ENCODE data around the gene SYT2. TPM values are rescaled to one million over a fixed set of nuclear protein-coding genes. Genes with fewer than 3 reads are reported as not detected.
A peak's percentile ranks its signal among the peaks of the same experiment; 100 is the strongest.
"Not testable (repeated sequence)": the region's sequence is repeated elsewhere in the genome, so short reads cannot be mapped to it uniquely, and the experiment has no call there.

The SYT2 gene
- total RNA-seq, 4 donors from 2014 or later = 0.11 to 0.19 TPM; not detected in 2

DNA sequence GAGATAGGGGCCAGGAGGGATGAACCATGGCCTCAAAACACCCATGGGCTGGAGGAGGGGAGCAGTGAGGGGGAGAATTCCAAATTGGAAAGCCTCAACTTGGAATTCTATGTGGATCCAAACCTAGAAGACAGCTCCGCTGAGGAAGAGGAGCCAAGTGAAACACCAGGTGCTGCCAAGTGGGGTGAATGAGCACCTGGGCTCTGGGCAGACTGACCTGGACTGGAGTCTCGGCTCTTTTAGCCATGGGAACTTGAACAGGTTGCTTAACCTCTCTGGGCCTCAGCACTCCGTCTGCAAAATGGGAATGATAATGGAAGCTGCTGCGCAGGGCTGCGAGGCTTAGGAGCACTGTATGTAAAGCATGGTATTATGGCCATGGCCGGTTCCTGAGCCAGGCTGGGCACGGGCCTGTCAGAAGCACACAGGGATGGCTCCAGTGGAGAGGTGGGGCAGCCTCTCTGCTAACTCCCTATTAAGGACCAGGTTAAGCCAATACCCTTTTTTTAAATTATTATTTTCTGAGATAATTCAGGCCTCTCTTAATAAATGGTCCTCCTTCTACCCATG is 81.5 kb downstream of the SYT2 start:
- no peaks in the 10 kb centered on the region for H3K9me3 ChIP-seq
- no peak for DNase-seq (ENCODE audit: extremely low spot score)
- H3K4me3 ChIP-seq = no peak overlapping the region
- H3K27ac ChIP-seq (replicated peaks in 1 of 4) = no peak overlapping the region
- TF ChIP-seq EP300 (IDR thresholded peaks at IDR 0.05) = no peak
- TF ChIP-seq POLR2A (IDR thresholded peaks at IDR 0.05; ENCODE audit: low read depth) = no peak
- TF ChIP-seq, protein P1, sequence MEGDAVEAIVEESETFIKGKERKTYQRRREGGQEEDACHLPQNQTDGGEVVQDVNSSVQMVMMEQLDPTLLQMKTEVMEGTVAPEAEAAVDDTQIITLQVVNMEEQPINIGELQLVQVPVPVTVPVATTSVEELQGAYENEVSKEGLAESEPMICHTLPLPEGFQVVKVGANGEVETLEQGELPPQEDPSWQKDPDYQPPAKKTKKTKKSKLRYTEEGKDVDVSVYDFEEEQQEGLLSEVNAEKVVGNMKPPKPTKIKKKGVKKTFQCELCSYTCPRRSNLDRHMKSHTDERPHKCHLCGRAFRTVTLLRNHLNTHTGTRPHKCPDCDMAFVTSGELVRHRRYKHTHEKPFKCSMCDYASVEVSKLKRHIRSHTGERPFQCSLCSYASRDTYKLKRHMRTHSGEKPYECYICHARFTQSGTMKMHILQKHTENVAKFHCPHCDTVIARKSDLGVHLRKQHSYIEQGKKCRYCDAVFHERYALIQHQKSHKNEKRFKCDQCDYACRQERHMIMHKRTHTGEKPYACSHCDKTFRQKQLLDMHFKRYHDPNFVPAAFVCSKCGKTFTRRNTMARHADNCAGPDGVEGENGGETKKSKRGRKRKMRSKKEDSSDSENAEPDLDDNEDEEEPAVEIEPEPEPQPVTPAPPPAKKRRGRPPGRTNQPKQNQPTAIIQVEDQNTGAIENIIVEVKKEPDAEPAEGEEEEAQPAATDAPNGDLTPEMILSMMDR (IDR thresholded peaks at IDR 0.05) = no peak
- no peak for TF ChIP-seq POLR2AphosphoS5 (IDR thresholded peaks at IDR 0.05)
- intact Hi-C loops (cut with DNase I) = loop anchor here (10.0 kb wide), 1 partner anchor 284 kb away; the partner anchor contains the start of genes PPP1R12B and UBE2T
- H3K36me3 ChIP-seq = no peaks in the 10 kb centered on the region
- 87% methylated on average over 5 of the region's 7 CpGs for WGBS
- peaks cover 0 to 35% (median 4%) of the 10 kb centered on the region in 4 donors for H3K27me3 ChIP-seq
- peaks cover 7 to 12% (median 10%) of the 10 kb centered on the region in 4 donors for H3K4me1 ChIP-seq

- Histone ChIP-seq H3K27ac (replicated peaks in 1 of 4) (no peak overlapping the region), H3K4me3 (no peak overlapping the region), H3K9me3 (no peaks in the 10 kb centered on the region), H3K27me3 (peaks cover 0 to 35% (median 4%) of the 10 kb centered on the region in 4 donors), H3K4me1 (peaks cover 15 to 18% (median 17%) of the 10 kb centered on the region in 4 donors), H3K36me3 (no peaks in the 10 kb centered on the region)
- TF ChIP-seq POLR2A (IDR thresholded peaks at IDR 0.05; ENCODE audit: low read depth) (no peak), EP300 (IDR thresholded peaks at IDR 0.05) (no peak), POLR2AphosphoS5 (IDR thresholded peaks at IDR 0.05) (no peak)
- TF ChIP-seq, protein P1 (IDR thresholded peaks at IDR 0.05) = no peak
- intact Hi-C loops (cut with DNase I) = loop anchor here (10.0 kb wide), 1 partner anchor 283 kb away; the partner anchor contains the start of genes PPP1R12B and UBE2T
- no peak for DNase-seq (ENCODE audit: extremely low spot score)
- WGBS = 82% methylated on average over 11 of the region's 13 CpGs
Observed at GRCh38 chr1:202627841-202628565, 82.3 kb downstream of the SYT2 start.

DNA sequence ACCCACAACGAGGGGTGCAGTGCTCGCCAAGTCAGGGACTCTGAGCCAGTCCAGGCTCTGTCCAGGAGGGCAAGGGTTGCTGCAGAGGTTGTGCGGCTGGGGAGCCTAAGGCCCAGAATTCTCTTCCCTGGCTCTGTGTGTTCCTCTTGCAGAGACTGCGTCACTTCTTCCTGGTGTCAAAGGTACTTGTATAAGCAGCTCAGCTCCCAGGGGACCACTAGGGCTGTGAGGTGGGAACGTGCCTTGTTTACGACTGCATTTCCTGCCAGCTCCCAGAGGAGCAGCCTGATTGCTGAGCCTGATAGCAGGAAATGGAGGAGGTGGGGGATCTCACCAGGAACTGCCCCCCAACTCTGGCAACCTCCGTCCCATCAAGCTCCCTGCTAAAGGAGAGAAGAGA is 83.2 kb downstream of the SYT2 start:
- not testable (repeated sequence) for H3K9me3 ChIP-seq; H3K36me3 ChIP-seq; DNase-seq (ENCODE audit: extremely low spot score); H3K4me3 ChIP-seq; H3K27ac ChIP-seq (replicated peaks in 1 of 4)
- Histone ChIP-seq H3K27me3 (peaks cover 0 to 34% (median 4%) of the 10 kb centered on the region in 4 donors), H3K4me1 (peaks cover 18 to 25% (median 21%) of the 10 kb centered on the region in 4 donors)
- intact Hi-C loops (cut with DNase I) = loop anchor here (10.0 kb wide), 1 partner anchor 282 kb away; the partner anchor contains the start of genes PPP1R12B and UBE2T
- 70% methylated on average over 7 of the region's 7 CpGs for WGBS

- H3K27me3 ChIP-seq = peaks cover 0 to 21% (median 0%) of the 10 kb centered on the region in 4 donors
- no peak overlapping the region for H3K4me3 ChIP-seq
- H3K27ac ChIP-seq (replicated peaks in 1 of 4) = no peak overlapping the region
- H3K4me1 ChIP-seq = peaks cover 18 to 25% (median 21%) of the 10 kb centered on the region in 4 donors
- TF ChIP-seq, protein P1 (IDR thresholded peaks at IDR 0.05) = peak; percentile 64 to 85 (median 75)
- TF ChIP-seq POLR2A (IDR thresholded peaks at IDR 0.05; ENCODE audit: low read depth) = no peak
- no peaks in the 10 kb centered on the region for H3K9me3 ChIP-seq
- intact Hi-C loops (cut with DNase I) = loop anchor here (10.0 kb wide), 1 partner anchor 281 kb away; the partner anchor contains the start of genes PPP1R12B and UBE2T
- no peaks in the 10 kb centered on the region for H3K36me3 ChIP-seq
- no peak for DNase-seq (ENCODE audit: extremely low spot score)
- whole genome bisulfite sequencing = 49% methylated on average over 21 of the region's 28 CpGs
Observed at GRCh38 chr1:202625416-202626360, 84.6 kb downstream of the SYT2 start.

Measured in esophagus muscularis mucosa (tissue), 4 donors.